ENCODE measurements around the gene CYGB.

The CYGB gene

GRCh38 chr17:76492123-76492988 lies 45.2 kb downstream of the CYGB start:
- Histone ChIP-seq H4K8ac (ENCODE audit: low read length) (peak overlapping the region; percentile 90), H3K18ac (ENCODE audit: low read depth in 1 of 2, low read length in 2 of 2) (peak overlapping the region; percentile 91 to 95), H3K4me3 (ENCODE audit: insufficient read depth in 1 of 2, low read depth in 1 of 2, low read length in 2 of 2) (peak overlapping the region in 1 of 2 experiments; percentile 19), H3K14ac (ENCODE audit: low read length in 2 of 2) (peak overlapping the region in 1 of 2 experiments; percentile 27), H4K91ac (ENCODE audit: low read length) (peak overlapping the region; percentile 99), H3K27me3 (ENCODE audit: control insufficient read depth in 1 of 2, insufficient read depth in 1 of 2, low read length in 2 of 2) (peaks cover 0 to 18% of the 10 kb centered on the region in 2 experiments), H2AK5ac (ENCODE audit: low read length, severe bottlenecking) (peak overlapping the region; percentile 93), H3K9me3 (ENCODE audit: control insufficient read depth, low read length) (no peaks in the 10 kb centered on the region), H3K23ac (ENCODE audit: low read length in 2 of 2) (no peak overlapping the region), H2BK15ac (ENCODE audit: low read depth, poor library complexity, severe bottlenecking) (peak overlapping the region; percentile 92), H3K36me3 (ENCODE audit: control insufficient read depth in 1 of 2, insufficient read depth in 2 of 2, low read depth in 1 of 2, low read length in 2 of 2) (peaks cover 0 to 48% of the 10 kb centered on the region in 2 experiments), H2AFZ (ENCODE audit: low read depth, low read length) (peak overlapping the region; percentile 42), H2BK12ac (ENCODE audit: low read length in 2 of 2) (peak overlapping the region; percentile 82 to 86), H3K4me1 (ENCODE audit: control insufficient read depth, insufficient read depth, low read depth, low read length) (peaks cover 68% of the 10 kb centered on the region), H2BK5ac (ENCODE audit: low read depth, low read length, poor library complexity, severe bottlenecking) (no peak overlapping the region), H3K9ac (ENCODE audit: low read length) (peak overlapping the region; percentile 73), H2BK120ac (ENCODE audit: low read depth, low read length) (peak overlapping the region; percentile 80), H3K27ac (ENCODE audit: low read length, poor library complexity, severe bottlenecking) (peak overlapping the region; percentile 95), H3K4ac (ENCODE audit: low read depth in 1 of 2, low read length in 2 of 2) (peak overlapping the region; percentile 68 to 96), H3K79me1 (replicated peaks; ENCODE audit: low read length, poor library complexity, severe bottlenecking) (peaks cover 37% of the 10 kb centered on the region), H3K4me2 (ENCODE audit: low read length, poor library complexity, severe bottlenecking) (peak overlapping the region; percentile 20)
- no peak for DNase-seq
- 80% methylated on average over 9 of the region's 11 CpGs for WGBS

- Histone ChIP-seq H3K14ac (ENCODE audit: low read length in 2 of 2) (peak overlapping the region in 1 of 2 experiments; percentile 53), H2BK120ac (ENCODE audit: low read depth, low read length) (peak overlapping the region; percentile 80), H2BK12ac (ENCODE audit: low read length in 2 of 2) (peak overlapping the region; percentile 82 to 86), H3K4me3 (ENCODE audit: insufficient read depth in 1 of 2, low read depth in 1 of 2, low read length in 2 of 2) (no peak overlapping the region), H3K18ac (ENCODE audit: low read depth in 1 of 2, low read length in 2 of 2) (peak overlapping the region in 1 of 2 experiments; percentile 95), H4K91ac (ENCODE audit: low read length) (peak overlapping the region; percentile 64), H3K4me1 (ENCODE audit: control insufficient read depth, insufficient read depth, low read depth, low read length) (peaks cover 61% of the 10 kb centered on the region), H3K27ac (ENCODE audit: low read length, poor library complexity, severe bottlenecking) (peak overlapping the region; percentile 95), H3K79me1 (replicated peaks; ENCODE audit: low read length, poor library complexity, severe bottlenecking) (peaks cover 37% of the 10 kb centered on the region), H3K4me2 (ENCODE audit: low read length, poor library complexity, severe bottlenecking) (no peak overlapping the region), H2AK5ac (ENCODE audit: low read length, severe bottlenecking) (peak overlapping the region; percentile 93), H3K9me3 (ENCODE audit: control insufficient read depth, low read length) (no peaks in the 10 kb centered on the region), H2BK5ac (ENCODE audit: low read depth, low read length, poor library complexity, severe bottlenecking) (peak overlapping the region; percentile 5), H3K23ac (ENCODE audit: low read length in 2 of 2) (no peak overlapping the region), H3K27me3 (ENCODE audit: control insufficient read depth in 1 of 2, insufficient read depth in 1 of 2, low read length in 2 of 2) (peaks cover 0 to 15% of the 10 kb centered on the region in 2 experiments), H3K4ac (ENCODE audit: low read depth in 1 of 2, low read length in 2 of 2) (peak overlapping the region; percentile 29 to 68), H4K8ac (ENCODE audit: low read length) (peak overlapping the region; percentile 59), H2AFZ (ENCODE audit: low read depth, low read length) (no peak overlapping the region), H2BK15ac (ENCODE audit: low read depth, poor library complexity, severe bottlenecking) (peak overlapping the region; percentile 84), H3K36me3 (ENCODE audit: control insufficient read depth in 1 of 2, insufficient read depth in 2 of 2, low read depth in 1 of 2, low read length in 2 of 2) (peaks cover 0 to 51% of the 10 kb centered on the region in 2 experiments), H3K9ac (ENCODE audit: low read length) (no peak overlapping the region)
- DNase-seq: no peak
- WGBS: 96% methylated on average over 17 of the region's 17 CpGs
These were observed 46.0 kb downstream of the CYGB start for GRCh38 chr17:76491271-76492122.

- no peak overlapping the region for H2AFZ ChIP-seq (ENCODE audit: low read depth, low read length)
- peaks cover 37% of the 10 kb centered on the region for H3K79me1 ChIP-seq (replicated peaks; ENCODE audit: low read length, poor library complexity, severe bottlenecking)
- no peak overlapping the region for H3K27ac ChIP-seq (ENCODE audit: low read length, poor library complexity, severe bottlenecking)
- no peak overlapping the region for H2BK15ac ChIP-seq (ENCODE audit: low read depth, poor library complexity, severe bottlenecking)
- H3K14ac ChIP-seq (ENCODE audit: low read length in 2 of 2): no peak overlapping the region
- no peak overlapping the region for H3K9ac ChIP-seq (ENCODE audit: low read length)
- H3K4ac ChIP-seq (ENCODE audit: low read depth in 1 of 2, low read length in 2 of 2): peak overlapping the region in 1 of 2 experiments; percentile 25
- WGBS: 97% methylated on average over 10 of the region's 10 CpGs
- H3K18ac ChIP-seq (ENCODE audit: low read depth in 1 of 2, low read length in 2 of 2): peak overlapping the region in 1 of 2 experiments; percentile 61
- peak overlapping the region in 1 of 2 experiments; percentile 75 for H2BK12ac ChIP-seq (ENCODE audit: low read length in 2 of 2)
- H4K91ac ChIP-seq (ENCODE audit: low read length): peak overlapping the region; percentile 71
- H2BK5ac ChIP-seq (ENCODE audit: low read depth, low read length, poor library complexity, severe bottlenecking): no peak overlapping the region
- H3K27me3 ChIP-seq (ENCODE audit: control insufficient read depth in 1 of 2, insufficient read depth in 1 of 2, low read length in 2 of 2): peaks cover 0 to 11% of the 10 kb centered on the region in 2 experiments
- DNase-seq: no peak
- H3K4me3 ChIP-seq (ENCODE audit: insufficient read depth in 1 of 2, low read depth in 1 of 2, low read length in 2 of 2): no peak overlapping the region
- no peaks in the 10 kb centered on the region for H3K9me3 ChIP-seq (ENCODE audit: control insufficient read depth, low read length)
- no peak overlapping the region for H4K8ac ChIP-seq (ENCODE audit: low read length)
- H3K4me2 ChIP-seq (ENCODE audit: low read length, poor library complexity, severe bottlenecking): no peak overlapping the region
- peak overlapping the region; percentile 84 for H2AK5ac ChIP-seq (ENCODE audit: low read length, severe bottlenecking)
- H3K4me1 ChIP-seq (ENCODE audit: control insufficient read depth, insufficient read depth, low read depth, low read length): peaks cover 54% of the 10 kb centered on the region
- H3K36me3 ChIP-seq (ENCODE audit: control insufficient read depth in 1 of 2, insufficient read depth in 2 of 2, low read depth in 1 of 2, low read length in 2 of 2): peaks cover 0 to 41% of the 10 kb centered on the region in 2 experiments
- no peak overlapping the region for H2BK120ac ChIP-seq (ENCODE audit: low read depth, low read length)
- no peak overlapping the region for H3K23ac ChIP-seq (ENCODE audit: low read length in 2 of 2)
These were observed 47.3 kb downstream of the CYGB start for GRCh38 chr17:76490112-76490710.

Data from mesenchymal stem cell (in vitro differentiated cells and primary cell).